NOMO-1 treated with DMSO at 0.1 percent for 48 hours (cell line): ENCODE results near the gene FOXRED1.
A peak's percentile ranks its signal among the peaks of the same experiment; 100 is the strongest.
"Not testable (repeated sequence)": the region's sequence is repeated elsewhere in the genome, so short reads cannot be mapped to it uniquely, and the experiment has no call there.

ENCODE experiments used
- DNase-seq: peaks from one replicate; lab custom pipeline; 2025; ENCODE audit not compliant: unreplicated experiment; lab: John Stamatoyannopoulos, UW

Gene FOXRED1

DNA sequence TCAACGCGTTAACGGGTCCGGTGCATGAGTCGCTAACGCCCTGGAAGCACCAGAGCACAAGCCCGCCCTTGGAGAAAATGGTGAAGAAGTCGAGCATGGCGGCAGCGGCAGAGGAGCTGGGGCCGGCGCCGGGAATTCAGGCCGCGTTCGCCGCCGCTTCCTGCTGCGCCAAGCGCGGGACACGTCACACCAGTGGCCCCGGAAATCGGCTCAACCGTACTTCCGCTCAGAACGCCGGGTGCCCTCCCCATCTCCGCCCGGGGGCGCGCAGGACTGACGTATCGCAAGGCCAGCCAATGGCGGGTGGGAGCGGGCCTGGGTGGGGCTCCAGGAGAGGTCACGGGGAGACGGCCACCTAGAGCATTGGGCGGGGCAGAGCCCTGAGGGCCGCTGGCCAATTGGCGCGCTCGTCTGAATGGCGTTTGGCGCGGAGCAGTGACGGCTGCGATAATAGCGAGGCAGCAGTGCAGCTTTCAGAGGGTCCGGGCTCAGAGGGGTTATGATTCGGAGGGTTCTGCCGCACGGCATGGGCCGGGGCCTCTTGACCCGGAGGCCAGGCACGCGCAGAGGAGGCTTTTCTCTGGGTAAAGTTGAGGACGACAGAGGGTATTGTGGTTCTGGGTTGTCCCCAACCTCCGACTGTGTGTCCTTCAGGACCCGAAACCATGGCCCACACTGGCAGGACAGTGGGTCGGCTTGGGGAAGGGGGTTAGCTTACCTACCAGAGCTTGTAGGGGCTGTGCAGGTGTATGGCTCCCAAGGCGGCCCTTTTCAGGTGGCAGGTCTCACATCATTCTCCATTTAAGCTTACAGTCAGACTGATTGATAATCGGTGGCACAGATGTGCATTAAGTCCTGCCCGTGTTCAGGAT, at the start of gene FOXRED1, which contains the start of gene SRPRA:
FOXRED1 (plus strand) TSS at position 447 of the 872 bp plus-strand sequence; CDS start at position 500, 53 bp downstream.
SRPRA (minus strand) TSS at position 188 of the 872 bp plus-strand sequence; CDS start at position 97, 91 bp downstream.
- DNase-seq, result peak; percentile 98

DNA sequence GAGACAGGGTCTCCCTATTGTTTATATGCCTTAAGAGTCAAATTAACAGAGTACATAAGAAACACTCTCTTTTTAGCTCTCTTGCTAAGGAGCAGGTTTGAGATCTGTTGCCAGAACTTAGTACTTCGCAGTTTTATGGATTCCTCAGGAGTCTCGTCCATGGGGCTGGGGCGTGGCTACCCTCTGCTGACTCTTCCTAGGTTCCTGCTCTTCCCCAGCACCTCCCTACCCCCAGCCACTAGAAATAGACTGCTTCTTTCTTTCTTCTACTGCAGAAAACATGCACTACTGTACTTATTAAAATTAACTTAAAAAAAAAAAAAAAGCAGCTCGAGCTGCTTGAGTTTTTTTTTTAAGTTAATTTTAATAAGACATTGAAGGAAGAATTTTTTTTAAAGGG, 49.4 kb upstream of the FOXRED1 start:
- no peak for DNase-seq

DNA sequence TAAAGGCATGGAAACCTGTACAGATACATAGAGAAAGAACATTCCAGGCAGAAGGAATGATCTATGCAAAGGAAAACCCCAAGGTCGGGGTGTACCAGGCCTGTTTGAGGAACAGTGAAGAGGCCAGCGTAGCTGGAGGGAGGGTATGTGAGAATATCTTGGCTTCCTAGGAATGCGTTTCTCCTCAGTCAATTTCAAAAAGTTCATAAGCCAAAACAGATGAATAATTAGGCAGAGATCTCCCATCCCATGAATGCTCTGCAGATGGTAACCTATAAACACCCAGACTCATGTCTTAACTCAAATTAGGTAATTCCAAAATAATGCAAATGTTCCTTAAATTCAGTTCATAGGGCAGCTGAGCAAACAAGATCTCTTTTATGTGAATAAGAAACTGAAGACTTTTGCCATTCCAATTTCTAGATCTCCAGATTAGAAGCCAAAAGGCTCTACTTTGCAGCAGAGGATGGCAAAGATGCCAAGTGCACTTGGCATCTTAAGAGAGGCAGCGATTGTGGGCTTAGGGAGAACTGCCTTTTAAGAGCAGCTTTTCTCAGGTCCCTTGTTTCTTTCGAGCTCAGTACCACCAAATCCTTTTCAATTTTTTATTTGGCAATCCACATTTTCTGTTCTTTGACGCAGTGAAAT, 44.2 kb upstream of the FOXRED1 start:
- no peak for DNase-seq

DNA sequence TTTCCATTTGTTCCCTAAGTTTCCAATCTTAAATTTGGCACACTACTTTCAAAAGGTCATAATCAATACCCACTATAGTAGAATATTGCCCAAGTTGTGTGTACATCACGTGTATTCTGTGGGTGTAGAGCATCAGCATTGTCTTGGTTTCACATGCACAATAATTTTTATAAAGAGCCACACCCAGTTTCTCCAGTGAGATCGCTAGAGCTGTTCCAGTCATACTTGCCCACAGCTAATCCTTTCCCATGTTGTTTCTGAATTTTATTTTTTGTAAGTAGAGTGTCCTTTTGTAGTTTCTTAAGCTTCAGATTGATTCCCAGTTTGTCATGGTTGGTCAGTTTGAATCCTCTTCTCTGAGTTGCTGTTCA, 43.7 kb upstream of the FOXRED1 start:
- DNase-seq, result no peak

DNA sequence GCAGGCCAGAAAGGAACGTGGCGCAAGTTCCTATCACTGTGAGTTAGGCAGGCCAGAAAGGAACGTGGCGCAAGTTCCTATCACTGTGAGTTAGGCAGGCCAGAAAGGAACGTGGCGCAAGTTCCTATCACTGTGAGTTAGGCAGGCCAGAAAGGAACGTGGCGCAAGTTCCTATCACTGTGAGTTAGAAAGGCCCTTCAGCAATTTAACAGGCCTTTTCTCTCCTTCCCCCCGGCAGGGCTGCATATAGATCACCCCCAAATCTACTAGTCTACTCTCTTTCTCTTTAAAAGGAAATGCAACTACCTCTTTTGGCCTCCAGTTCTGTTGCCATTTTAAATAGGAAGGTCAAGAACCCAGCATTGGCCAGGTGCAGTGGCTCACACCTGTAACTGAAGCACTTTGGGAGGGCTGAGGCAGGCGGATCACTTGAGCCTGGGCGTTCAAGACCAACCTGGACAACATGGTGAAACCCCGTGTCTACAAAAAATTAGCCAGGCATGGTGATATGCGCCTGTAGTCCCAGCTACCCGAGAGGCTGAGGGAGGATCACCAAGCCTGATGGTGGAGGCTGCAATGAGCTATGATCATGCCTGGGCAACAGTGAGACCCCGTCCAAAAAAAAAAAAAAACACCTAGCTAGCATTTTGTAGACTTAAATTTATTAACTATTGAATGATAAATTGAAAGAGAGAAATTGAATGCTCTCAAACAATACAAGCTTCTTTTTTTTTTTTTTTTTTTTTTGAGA, 42.4 kb upstream of the FOXRED1 start:
- DNase-seq, result no peak

DNA sequence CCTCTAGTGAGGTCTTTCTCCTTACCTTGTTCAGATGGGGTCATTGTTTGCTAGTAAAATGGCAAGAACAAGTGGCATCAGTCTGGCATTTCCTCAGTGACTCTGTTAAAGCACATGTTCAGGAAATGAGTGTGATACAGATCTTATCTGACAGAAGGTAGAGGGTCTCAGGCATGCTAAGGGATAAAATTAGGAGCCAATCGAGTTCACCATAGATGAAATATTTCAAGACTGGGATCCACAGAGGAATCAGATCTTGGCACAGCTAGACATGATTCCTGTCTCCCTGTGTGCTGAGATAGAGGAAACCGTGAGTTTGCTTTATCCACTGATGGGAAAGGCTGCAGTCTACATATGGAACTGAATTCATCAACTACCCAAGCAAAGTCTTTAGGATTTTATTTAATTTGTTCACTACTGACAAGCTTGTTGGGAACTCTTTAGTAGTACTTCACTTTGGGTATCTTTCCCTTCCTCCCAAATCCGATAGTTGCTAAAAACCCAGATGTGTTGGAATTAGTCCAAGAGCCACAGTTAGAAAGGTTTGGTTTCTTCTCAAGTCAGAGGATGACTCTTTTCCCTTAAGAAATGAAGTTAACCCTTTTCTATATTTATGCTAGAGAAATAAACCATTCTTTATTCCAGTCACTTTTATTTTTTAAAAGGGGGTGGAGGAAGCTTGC, 39.0 kb upstream of the FOXRED1 start:
- DNase-seq, result no peak

DNA sequence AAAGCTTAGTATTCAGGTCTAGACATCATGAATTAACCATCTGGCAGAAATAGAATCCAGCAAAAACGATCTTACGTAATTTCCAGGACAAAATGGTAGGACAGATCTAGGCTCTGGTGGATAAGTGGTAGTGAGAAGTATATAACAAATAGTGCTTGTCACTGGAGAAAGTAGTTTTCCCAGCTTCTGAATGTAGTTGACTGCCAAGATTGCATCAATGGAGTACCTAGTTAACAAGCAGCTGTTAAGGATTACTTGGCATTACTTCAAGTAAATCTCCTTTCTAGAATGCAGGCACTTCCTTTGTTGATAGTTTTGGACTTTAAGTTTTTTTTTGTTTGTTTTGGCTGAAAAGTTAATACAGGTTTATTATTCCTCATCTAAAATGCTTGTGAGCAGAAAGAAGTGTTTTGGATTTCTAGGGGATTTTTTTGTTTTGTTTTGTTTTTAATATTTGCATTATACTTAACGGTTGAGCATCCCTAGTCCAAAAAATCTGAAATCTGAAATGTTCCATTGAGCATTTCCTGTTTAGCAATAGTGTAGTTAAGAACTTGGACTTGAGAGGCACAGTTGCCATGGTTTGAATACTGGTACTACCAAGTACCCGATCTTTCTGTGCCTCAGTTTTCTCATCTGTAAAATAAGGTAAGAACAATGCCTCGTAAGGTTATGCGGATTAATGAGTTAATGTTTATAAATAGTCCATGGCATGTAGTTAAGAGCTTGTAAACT, 37.1 kb upstream of the FOXRED1 start:
- no peak for DNase-seq

DNA sequence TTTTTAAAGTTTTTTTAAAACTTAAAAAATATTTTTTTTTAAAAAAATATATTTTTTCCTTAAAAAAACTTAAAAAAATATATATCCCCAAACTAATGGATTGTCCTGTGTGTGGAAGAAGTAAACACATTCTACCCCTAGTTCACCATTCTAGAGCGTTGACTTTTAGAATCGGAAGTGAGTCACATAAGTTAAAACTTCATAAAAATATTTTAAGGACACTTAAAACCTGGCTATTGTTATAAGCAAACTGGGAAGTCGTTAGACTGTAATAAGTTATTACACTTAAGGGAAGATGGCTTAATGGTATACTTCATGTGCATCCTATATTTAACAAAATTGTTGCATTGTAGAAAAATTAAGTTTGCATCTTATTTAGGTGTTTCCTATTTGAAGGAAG, 36.3 kb upstream of the FOXRED1 start:
- DNase-seq, result no peak

DNA sequence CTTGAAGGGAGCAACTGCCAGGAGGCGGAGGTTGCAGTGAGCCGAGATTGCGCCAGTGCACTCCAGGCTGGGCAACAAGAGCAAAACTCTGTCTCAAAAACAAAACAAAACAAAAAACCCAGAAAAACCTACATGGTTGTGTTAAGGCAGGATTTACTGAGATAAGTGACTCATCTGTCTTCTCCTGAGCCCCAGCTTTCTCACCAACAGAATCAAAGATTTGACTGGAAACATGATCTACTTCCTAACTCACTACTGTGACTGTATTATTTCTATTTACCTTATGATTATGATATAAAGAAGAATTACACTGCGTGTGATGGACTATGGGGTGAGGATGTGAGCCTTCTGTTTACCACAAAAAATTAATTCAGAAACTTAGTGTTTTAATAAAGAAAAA, 35.6 kb upstream of the FOXRED1 start:
- DNase-seq, result no peak

DNA sequence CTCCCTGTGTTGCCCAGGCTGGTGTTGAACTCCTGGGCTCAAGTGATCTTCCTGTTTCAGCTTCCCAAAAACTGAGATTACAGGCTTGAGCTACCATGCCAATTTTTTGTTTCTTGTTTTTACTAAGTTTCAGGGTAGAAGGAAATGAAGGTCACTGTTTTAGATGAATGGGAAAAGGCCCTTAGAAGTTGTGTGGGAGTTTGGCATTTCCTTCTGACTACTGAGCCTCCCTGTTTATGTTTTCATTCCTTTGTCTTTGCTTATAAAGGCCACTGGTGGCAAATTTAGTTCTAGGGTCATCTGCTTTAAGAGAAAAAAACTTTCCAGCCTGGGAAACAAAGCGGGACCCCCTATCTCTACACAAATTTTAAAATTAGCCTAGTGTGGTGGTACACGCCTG, 22.3 kb upstream of the FOXRED1 start:
- no peak for DNase-seq

DNA sequence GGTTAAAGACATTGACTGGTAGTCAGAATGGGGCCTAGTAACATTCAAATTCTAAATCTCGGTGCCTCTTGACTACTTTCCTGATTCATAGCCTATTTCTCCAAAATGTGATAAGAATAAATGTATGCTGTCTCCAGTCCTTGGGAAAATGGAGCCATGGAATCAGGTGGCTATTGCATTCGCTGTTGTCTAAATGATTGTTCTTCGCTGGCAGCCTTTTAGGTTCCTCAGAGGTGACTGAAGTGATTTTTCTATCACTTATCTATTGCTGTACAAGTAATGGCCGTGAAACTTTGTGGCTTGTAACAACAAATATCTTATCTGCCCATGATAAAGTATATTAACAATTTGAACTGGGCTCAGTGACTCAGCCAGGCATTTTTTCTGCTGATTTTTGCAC, 15.7 kb upstream of the FOXRED1 start:
- no peak for DNase-seq

DNA sequence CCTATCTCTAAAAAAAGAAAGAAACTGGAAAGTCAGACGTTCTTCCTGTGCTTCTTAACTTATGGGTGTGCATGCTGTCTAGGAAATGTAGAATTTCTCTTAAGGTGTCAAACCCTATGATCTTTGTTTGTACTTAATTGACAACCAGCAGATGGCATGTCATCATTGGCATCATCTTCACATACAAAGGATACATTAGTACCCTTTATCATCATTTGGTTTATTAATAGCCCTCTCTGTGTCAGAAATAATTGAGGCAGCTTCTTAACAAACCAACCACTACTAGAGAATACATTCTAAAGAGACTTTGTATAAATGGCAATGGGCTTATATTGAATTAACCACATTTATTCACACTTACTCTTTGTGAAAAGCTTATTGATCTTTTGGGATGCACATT, 14.1 kb upstream of the FOXRED1 start:
- DNase-seq, result no peak

DNA sequence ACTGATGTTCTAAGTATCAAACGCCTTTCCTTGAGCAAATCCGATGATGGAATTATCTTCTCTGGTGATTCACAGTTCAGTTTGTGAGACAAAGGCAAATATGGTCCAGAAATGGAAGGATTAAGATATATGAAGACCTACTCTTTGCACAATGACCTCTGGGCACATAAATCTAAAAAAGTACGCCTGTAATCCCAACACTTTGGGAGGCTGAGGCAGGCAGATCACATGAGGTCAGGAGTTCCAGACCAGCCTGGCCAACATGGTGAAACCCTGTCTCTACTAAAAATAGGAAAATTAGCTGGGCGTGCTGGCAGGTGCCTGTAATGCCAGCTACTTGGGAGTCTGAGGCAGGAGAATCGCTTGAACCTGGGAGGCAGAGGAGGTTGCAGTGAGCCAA, 13.4 kb upstream of the FOXRED1 start:
- not testable (repeated sequence) for DNase-seq

DNA sequence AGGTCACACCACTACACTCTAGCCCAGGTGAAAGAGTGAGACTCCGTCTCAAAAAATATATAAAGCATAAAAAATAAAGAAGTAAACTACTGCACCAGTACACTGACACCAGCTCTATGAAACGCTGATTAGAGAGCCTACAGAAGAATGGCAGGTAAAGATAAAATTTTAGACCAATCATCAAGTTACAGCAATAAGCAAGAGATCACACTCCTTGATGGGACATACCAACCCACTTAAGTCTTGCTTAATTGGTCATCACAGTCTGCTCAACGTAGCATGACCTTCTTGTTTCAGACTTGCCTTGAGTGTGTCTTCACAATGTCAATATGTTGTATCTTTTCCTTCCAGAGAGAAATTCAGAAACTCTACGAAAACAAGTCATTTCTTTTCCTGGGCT, 12.7 kb upstream of the FOXRED1 start:
- DNase-seq, result no peak

DNA sequence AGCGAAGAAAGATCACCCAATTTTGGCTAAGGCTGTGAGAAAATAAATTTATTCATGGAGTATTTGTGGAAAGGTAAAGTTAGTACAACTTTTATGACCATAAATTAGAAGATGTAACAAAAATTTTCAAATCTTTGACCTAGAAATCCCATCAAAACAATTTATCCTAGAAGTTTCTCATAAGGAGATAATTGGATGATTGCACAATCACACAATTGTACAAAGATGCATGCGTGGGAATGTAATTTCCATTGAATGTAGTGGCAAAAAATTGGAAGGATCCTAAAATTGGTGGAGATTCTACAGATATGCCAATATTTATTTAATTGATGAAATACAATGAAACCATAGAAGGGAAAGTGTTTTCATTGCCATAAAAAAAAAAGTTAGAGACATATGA, 11.8 kb upstream of the FOXRED1 start:
- DNase-seq, result no peak

DNA sequence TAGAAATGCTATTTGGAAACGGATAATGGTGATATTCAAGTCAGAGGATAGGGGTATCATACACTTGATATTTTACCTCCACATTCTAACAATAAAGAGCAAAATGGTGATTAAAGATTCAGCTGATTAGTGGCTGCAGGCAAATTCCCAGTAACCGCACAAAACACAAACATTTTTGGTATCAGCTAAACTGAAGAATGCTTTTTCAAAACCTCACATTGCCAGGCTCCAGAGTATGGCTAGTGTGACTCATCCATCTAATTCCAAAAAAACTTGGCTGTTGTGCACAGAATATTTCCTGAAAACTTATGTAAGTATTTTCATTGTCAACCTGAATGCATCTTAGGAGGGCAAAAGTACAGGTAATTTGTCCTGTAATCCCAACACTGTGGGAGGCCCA, 11.2 kb upstream of the FOXRED1 start:
- DNase-seq, result no peak

DNA sequence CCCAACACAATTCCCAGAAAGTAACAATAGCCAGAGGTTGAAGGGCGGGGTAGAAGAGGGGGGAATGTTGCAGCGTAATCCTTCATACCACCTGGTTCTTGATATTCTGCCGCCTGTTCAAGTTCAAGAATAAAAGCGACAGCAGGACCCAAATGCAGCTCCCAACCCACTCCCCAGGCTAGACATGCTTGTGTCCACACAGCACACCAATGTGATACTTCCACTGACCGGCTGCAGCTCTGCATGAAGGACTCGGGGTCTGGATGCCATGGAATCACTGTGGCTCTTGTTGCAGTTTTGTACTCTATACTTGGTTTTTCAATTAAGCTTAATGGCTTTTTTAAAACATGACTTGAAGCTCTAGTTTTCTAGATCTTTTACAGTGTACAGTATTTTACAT, 6.7 kb upstream of the FOXRED1 start:
- no peak for DNase-seq

DNA sequence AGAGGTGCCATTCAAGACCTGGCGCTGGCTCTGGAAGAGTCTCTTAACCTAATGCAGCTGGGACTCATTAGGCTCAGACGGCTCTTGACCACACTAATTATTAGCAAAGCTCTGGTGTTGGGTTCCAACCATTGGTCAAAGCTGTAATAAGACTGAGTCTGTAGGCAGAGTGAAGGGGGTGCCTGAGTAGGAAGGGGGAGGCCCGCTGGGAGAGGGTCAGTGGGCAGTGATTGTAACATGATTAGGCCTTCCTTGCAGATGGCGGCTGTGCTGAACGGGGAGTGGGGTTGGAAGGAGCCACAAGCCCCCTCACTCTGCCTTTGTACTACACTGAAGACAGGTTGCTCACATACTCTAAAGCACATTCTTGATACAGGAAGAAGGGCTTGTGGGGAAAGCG, 5.5 kb upstream of the FOXRED1 start:
- DNase-seq, result no peak

DNA sequence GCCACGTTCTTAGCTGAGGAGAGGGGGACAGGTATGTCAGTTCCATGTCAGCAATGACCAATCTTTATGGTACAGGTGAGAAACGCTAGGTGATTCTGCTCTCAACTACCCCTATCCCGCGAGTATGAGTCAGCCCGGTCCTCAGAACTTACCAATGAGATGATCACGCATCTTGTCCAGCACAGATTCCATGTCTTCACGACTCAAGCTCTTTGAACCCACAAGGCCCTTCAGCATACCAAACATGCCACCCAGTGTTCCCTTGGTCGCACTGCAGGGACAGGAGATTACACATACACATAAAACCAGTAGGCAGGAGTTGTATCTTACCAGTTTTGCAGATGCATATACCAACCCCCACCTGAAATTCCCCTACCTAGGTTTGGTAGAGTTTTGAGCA, 3.1 kb upstream of the FOXRED1 start:
- DNase-seq, result no peak

DNA sequence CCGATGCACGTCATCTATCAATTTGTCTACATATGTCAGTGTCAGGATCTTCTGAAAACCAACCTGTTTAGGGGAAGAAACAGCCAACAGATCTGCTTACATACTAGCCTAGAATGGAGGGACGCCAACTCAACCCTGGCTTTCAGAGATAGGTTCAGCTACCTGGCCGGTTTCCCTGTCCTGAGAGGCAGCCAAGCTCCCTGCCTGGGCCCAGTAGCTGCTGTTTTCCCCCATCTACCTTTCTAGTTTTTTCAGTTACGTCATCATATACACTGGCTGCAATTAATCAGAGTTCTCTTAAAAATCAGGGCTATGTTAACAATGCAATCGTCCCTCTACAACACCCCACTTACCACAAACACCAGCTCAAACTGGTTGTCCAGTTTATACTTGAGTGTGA, 1.3 kb upstream of the FOXRED1 start:
- DNase-seq, result no peak

DNA sequence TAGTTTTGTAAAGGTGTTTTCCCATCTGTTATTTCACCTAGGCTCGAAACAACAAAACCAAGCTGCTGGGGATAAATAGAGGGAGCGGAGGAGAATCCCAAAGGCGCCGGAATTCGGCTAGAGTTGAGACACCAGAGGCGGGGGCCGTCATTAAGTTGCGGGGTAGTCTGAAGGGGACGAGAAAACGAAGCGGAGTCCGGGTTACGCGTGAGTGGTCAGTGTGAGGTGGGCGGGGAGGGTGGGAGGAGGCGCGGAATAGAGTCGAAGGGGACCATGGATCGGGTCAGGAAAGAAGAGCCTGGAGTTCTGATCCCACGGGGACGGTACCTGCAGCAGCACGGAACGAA, 620 bp upstream of the FOXRED1 start:
- DNase-seq, result no peak
